ENCODE measurements around the gene UTP14C. TPM values are rescaled to one million over a fixed set of nuclear protein-coding genes. Genes with fewer than 3 reads are reported as not detected.
"Not testable (repeated sequence)": the region's sequence is repeated elsewhere in the genome, so short reads cannot be mapped to it uniquely, and the experiment has no call there.

UTP14C gene
- total and polyA plus RNA-seq, 2 donors from 2014 or later: 8.8 to 20.3 TPM

DNA sequence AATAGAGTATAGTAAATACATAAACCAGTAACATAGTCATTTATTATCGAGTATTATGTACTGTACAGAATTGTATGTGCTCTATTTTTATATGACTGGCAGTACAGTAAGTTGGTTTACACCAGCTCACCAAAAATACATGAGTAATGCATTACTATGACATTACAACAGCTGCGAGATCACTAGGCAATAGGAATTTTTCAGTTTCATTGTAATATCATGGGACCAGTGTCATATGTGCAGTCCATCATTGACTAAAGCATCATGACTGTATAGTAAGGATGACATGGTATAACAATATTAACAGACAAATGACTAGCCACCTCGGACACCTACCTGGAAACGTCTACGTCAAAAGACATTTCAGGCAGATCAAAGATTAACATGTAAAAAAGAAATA lies 46.9 kb upstream of the UTP14C start:
- no peaks in the 10 kb centered on the region for H3K36me3 ChIP-seq (ENCODE audit: control insufficient read depth in 2 of 3, insufficient read depth in 3 of 3, low read length in 3 of 3)
- no peak for DNase-seq
- H3K9me3 ChIP-seq (ENCODE audit: control insufficient read depth in 2 of 3, insufficient read depth in 1 of 3, low read length in 3 of 3): no peaks in the 10 kb centered on the region
- no peak for FAIRE-seq
- no peaks in the 10 kb centered on the region for H3K4me1 ChIP-seq (ENCODE audit: control insufficient read depth in 2 of 3, insufficient read depth in 2 of 3, low read depth in 1 of 3, low read length in 3 of 3)
- no peaks in the 10 kb centered on the region for H3K27me3 ChIP-seq (ENCODE audit: control insufficient read depth, insufficient read depth, low read length)
- intact Hi-C loops (cut with DNase I): no loop called here
- no peak overlapping the region for H3K27ac ChIP-seq (ENCODE audit: low read depth in 2 of 2, low read length in 2 of 2)
- TF ChIP-seq CTCF (IDR thresholded peaks at IDR 0.05; ENCODE audit: borderline replicate concordance, extremely low read depth, insufficient read depth): no peak
- H3K4me3 ChIP-seq (ENCODE audit: low read length in 3 of 3): no peak overlapping the region
- no peak overlapping the region for H3K9ac ChIP-seq (ENCODE audit: low read length in 3 of 3)

DNA sequence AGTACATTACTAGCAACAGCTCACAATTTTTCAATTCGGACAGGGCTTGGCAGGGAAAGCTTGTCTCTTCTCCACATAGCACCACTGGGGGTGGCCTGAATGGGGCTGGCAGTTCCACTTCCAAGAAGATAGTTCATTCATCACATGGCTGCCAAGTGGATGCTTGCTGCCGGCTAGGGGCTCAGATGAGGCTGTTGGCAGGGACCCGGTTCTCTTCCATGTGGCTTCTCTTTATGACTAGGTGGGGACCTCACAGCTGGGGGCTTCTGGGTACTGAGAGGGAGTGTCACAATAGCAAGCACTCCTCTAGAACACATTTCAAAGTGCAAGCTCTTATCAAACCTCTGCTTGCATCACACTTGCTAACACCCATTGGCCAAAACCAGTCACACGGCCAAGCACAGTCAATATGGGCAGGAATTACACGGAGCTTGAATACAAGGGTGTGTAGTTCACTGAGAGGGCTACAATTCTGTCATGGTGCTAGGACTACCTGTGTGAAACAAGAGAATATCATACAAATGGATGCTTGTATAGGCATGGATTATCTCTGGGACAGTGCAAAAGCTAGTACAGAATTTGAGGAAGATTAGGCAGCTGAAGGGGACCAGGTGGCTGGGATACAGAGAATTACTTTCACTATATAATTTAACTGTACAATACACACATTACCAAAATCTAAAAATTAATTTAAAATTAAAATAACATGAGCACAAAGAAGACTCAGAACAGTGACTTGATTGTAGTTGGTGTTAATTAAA lies 45.5 kb upstream of the UTP14C start:
- Histone ChIP-seq H3K27me3 (ENCODE audit: control insufficient read depth, insufficient read depth, low read length) (no peaks in the 10 kb centered on the region), H3K9me3 (ENCODE audit: control insufficient read depth in 2 of 3, insufficient read depth in 1 of 3, low read length in 3 of 3) (no peaks in the 10 kb centered on the region), H3K27ac (ENCODE audit: low read depth in 2 of 2, low read length in 2 of 2) (no peak overlapping the region), H3K9ac (ENCODE audit: low read length in 3 of 3) (no peak overlapping the region), H3K4me1 (ENCODE audit: control insufficient read depth in 2 of 3, insufficient read depth in 2 of 3, low read depth in 1 of 3, low read length in 3 of 3) (no peaks in the 10 kb centered on the region), H3K4me3 (ENCODE audit: low read length in 3 of 3) (no peak overlapping the region), H3K36me3 (ENCODE audit: control insufficient read depth in 2 of 3, insufficient read depth in 3 of 3, low read length in 3 of 3) (no peaks in the 10 kb centered on the region)
- DNase-seq: no peak
- TF ChIP-seq CTCF (IDR thresholded peaks at IDR 0.05; ENCODE audit: borderline replicate concordance, extremely low read depth, insufficient read depth): no peak
- intact Hi-C loops (cut with DNase I): no loop called here
- FAIRE-seq: no peak

- Histone ChIP-seq H3K9ac (ENCODE audit: low read length in 3 of 3) (no peak overlapping the region), H3K27ac (ENCODE audit: low read depth in 2 of 2, low read length in 2 of 2) (no peak overlapping the region), H3K4me3 (ENCODE audit: low read length in 3 of 3) (no peak overlapping the region), H3K36me3 (ENCODE audit: control insufficient read depth in 2 of 3, insufficient read depth in 3 of 3, low read length in 3 of 3) (no peaks in the 10 kb centered on the region), H3K27me3 (ENCODE audit: control insufficient read depth, insufficient read depth, low read length) (no peaks in the 10 kb centered on the region), H3K4me1 (ENCODE audit: control insufficient read depth in 2 of 3, insufficient read depth in 2 of 3, low read depth in 1 of 3, low read length in 3 of 3) (no peaks in the 10 kb centered on the region), H3K9me3 (ENCODE audit: control insufficient read depth in 2 of 3, insufficient read depth in 1 of 3, low read length in 3 of 3) (no peaks in the 10 kb centered on the region)
- no peak for DNase-seq
- intact Hi-C loops (cut with DNase I): no loop called here
- no peak for TF ChIP-seq CTCF (IDR thresholded peaks at IDR 0.05; ENCODE audit: borderline replicate concordance, extremely low read depth, insufficient read depth)
- no peak for FAIRE-seq
Observed at GRCh38 chr13:51980908-51981307, 43.6 kb upstream of the UTP14C start.

GRCh38 chr13:51981355-51981754 lies 43.1 kb upstream of the UTP14C start:
- Histone ChIP-seq H3K27ac (ENCODE audit: low read depth in 2 of 2, low read length in 2 of 2) (no peak overlapping the region), H3K4me1 (ENCODE audit: control insufficient read depth in 2 of 3, insufficient read depth in 2 of 3, low read depth in 1 of 3, low read length in 3 of 3) (no peaks in the 10 kb centered on the region), H3K9me3 (ENCODE audit: control insufficient read depth in 2 of 3, insufficient read depth in 1 of 3, low read length in 3 of 3) (no peaks in the 10 kb centered on the region), H3K27me3 (ENCODE audit: control insufficient read depth, insufficient read depth, low read length) (no peaks in the 10 kb centered on the region), H3K4me3 (ENCODE audit: low read length in 3 of 3) (no peak overlapping the region), H3K9ac (ENCODE audit: low read length in 3 of 3) (no peak overlapping the region), H3K36me3 (ENCODE audit: control insufficient read depth in 2 of 3, insufficient read depth in 3 of 3, low read length in 3 of 3) (no peaks in the 10 kb centered on the region)
- DNase-seq (no peak), FAIRE-seq (no peak)
- intact Hi-C loops (cut with DNase I): no loop called here
- no peak for TF ChIP-seq CTCF (IDR thresholded peaks at IDR 0.05; ENCODE audit: borderline replicate concordance, extremely low read depth, insufficient read depth)

DNA sequence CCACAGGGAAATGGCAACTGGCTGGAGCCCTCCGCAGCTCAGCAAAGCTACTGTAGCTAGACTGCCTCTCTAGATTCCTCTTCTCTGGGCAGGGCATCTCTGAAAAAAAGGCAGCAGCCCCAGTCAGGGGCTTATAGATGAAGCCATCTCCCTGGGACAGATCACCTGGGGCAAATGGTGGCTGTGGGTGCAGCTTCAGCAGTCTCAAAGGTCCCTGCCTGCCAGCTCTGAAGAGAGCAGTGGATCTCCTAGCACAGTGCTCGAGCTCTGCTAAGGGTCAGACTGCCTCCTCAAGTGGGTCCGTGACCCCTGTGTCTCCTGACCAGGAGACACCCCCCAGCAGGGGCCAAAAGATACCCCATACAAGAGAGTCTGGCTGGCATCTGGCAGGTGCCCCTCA lies 41.2 kb upstream of the UTP14C start:
- FAIRE-seq; DNase-seq; H3K27me3 ChIP-seq (ENCODE audit: control insufficient read depth, insufficient read depth, low read length); H3K9ac ChIP-seq (ENCODE audit: low read length in 3 of 3); intact Hi-C loops (cut with DNase I); H3K9me3 ChIP-seq (ENCODE audit: control insufficient read depth in 2 of 3, insufficient read depth in 1 of 3, low read length in 3 of 3); H3K27ac ChIP-seq (ENCODE audit: low read depth in 2 of 2, low read length in 2 of 2); H3K36me3 ChIP-seq (ENCODE audit: control insufficient read depth in 2 of 3, insufficient read depth in 3 of 3, low read length in 3 of 3); H3K4me3 ChIP-seq (ENCODE audit: low read length in 3 of 3); H3K4me1 ChIP-seq (ENCODE audit: control insufficient read depth in 2 of 3, insufficient read depth in 2 of 3, low read depth in 1 of 3, low read length in 3 of 3): not testable (repeated sequence)

All from kidney (tissue), 14 donors.